HG03039 (cell line): ENCODE data around the gene RPS6KA4.

Experiments used
- ATAC-seq: cut with Tn5 transposase; IDR thresholded peaks from one replicate; pipeline ENCODE4 v1.9.1; 2021; ENCODE audit warnings: mild to moderate bottlenecking, moderate library complexity; ENCODE audit not compliant: unreplicated experiment

The RPS6KA4 gene

GRCh38 chr11:64344787-64345186 is 14.2 kb upstream of the RPS6KA4 start:
- ATAC-seq, result no peak

GRCh38 chr11:64347193-64347867 is 11.6 kb upstream of the RPS6KA4 start:
- ATAC-seq, result no peak

- no peak for ATAC-seq
Observed at GRCh38 chr11:64348383-64349024, 10.5 kb upstream of the RPS6KA4 start.

GRCh38 chr11:64349025-64349387 is 10.0 kb upstream of the RPS6KA4 start:
- no peak for ATAC-seq

- ATAC-seq, result no peak
Observed at GRCh38 chr11:64349404-64349803, 9.6 kb upstream of the RPS6KA4 start.

- no peak for ATAC-seq
Observed at GRCh38 chr11:64351136-64351631, 7.8 kb upstream of the RPS6KA4 start.

GRCh38 chr11:64352099-64352994 is 6.6 kb upstream of the RPS6KA4 start:
- no peak for ATAC-seq

- no peak for ATAC-seq
Observed at GRCh38 chr11:64352995-64353714, 5.8 kb upstream of the RPS6KA4 start.

- no peak for ATAC-seq
Observed at GRCh38 chr11:64353715-64354506, 5.1 kb upstream of the RPS6KA4 start.

- ATAC-seq, result no peak
Observed at GRCh38 chr11:64355078-64355940, 3.7 kb upstream of the RPS6KA4 start.

- no peak for ATAC-seq
Observed at GRCh38 chr11:64356498-64357411, 2.2 kb upstream of the RPS6KA4 start.

- ATAC-seq, result no peak
Observed at GRCh38 chr11:64357446-64357845, 1.5 kb upstream of the RPS6KA4 start.

- no peak for ATAC-seq
Observed at GRCh38 chr11:64357904-64358535, 942 bp upstream of the RPS6KA4 start.

- no peak for ATAC-seq
Observed at GRCh38 chr11:64358536-64358906, 441 bp upstream of the RPS6KA4 start.

- no peak for ATAC-seq
Observed at GRCh38 chr11:64359712-64360445, 917 bp downstream of the RPS6KA4 start.

GRCh38 chr11:64360448-64360921 is 1.5 kb downstream of the RPS6KA4 start:
- no peak for ATAC-seq

GRCh38 chr11:64361659-64362058 is 2.7 kb downstream of the RPS6KA4 start:
- ATAC-seq, result no peak
